ENCODE measurements around the gene JARID2.

Gene JARID2

GRCh38 chr6:15500078-15500740, 254.3 kb downstream of the JARID2 start:
- DNase-seq: no peak

- DNase-seq: no peak
These were observed 255.3 kb downstream of the JARID2 start for GRCh38 chr6:15500901-15501825.

GRCh38 chr6:15501826-15502445, 256.1 kb downstream of the JARID2 start:
- DNase-seq: no peak

GRCh38 chr6:15502446-15503345, 256.8 kb downstream of the JARID2 start:
- DNase-seq: no peak

- DNase-seq: no peak
These were observed 257.4 kb downstream of the JARID2 start for GRCh38 chr6:15503346-15503680.

- no peak for DNase-seq
These were observed 258.2 kb downstream of the JARID2 start for GRCh38 chr6:15504040-15504495.

- no peak for DNase-seq
These were observed 258.9 kb downstream of the JARID2 start for GRCh38 chr6:15504581-15505350.

- DNase-seq: no peak
These were observed 259.6 kb downstream of the JARID2 start for GRCh38 chr6:15505463-15505918.

- no peak for DNase-seq
These were observed 260.2 kb downstream of the JARID2 start for GRCh38 chr6:15506066-15506465.

- no peak for DNase-seq
These were observed 261.4 kb downstream of the JARID2 start for GRCh38 chr6:15507221-15507620.

- DNase-seq: no peak
These were observed 261.9 kb downstream of the JARID2 start for GRCh38 chr6:15507746-15508145.

- no peak for DNase-seq
These were observed 262.6 kb downstream of the JARID2 start for GRCh38 chr6:15508441-15508871.

- DNase-seq: no peak
These were observed 263.1 kb downstream of the JARID2 start for GRCh38 chr6:15508931-15509330.

GRCh38 chr6:15509335-15509933, 263.6 kb downstream of the JARID2 start:
- no peak for DNase-seq

- no peak for DNase-seq
These were observed 264.3 kb downstream of the JARID2 start for GRCh38 chr6:15510121-15510520.

- no peak for DNase-seq
These were observed 264.8 kb downstream of the JARID2 start for GRCh38 chr6:15510536-15511247.

GRCh38 chr6:15511248-15512125, 265.6 kb downstream of the JARID2 start:
- DNase-seq: no peak

- DNase-seq: no peak
These were observed 266.3 kb downstream of the JARID2 start for GRCh38 chr6:15512126-15512525.

- no peak for DNase-seq
These were observed 266.9 kb downstream of the JARID2 start for GRCh38 chr6:15512721-15513120.

Measured in cortex of kidney (tissue), 1 donor.